HG03280 (cell line): ENCODE measurements around the gene MPP1.
"Not testable (repeated sequence)": the region's sequence is repeated elsewhere in the genome, so short reads cannot be mapped to it uniquely, and the experiment has no call there.

ENCODE experiments used
- ATAC-seq: cut with Tn5 transposase; IDR thresholded peaks from one replicate; pipeline ENCODE4 v1.9.1; 2021; ENCODE audit warnings: mild to moderate bottlenecking, moderate library complexity; ENCODE audit not compliant: unreplicated experiment

MPP1 gene

DNA sequence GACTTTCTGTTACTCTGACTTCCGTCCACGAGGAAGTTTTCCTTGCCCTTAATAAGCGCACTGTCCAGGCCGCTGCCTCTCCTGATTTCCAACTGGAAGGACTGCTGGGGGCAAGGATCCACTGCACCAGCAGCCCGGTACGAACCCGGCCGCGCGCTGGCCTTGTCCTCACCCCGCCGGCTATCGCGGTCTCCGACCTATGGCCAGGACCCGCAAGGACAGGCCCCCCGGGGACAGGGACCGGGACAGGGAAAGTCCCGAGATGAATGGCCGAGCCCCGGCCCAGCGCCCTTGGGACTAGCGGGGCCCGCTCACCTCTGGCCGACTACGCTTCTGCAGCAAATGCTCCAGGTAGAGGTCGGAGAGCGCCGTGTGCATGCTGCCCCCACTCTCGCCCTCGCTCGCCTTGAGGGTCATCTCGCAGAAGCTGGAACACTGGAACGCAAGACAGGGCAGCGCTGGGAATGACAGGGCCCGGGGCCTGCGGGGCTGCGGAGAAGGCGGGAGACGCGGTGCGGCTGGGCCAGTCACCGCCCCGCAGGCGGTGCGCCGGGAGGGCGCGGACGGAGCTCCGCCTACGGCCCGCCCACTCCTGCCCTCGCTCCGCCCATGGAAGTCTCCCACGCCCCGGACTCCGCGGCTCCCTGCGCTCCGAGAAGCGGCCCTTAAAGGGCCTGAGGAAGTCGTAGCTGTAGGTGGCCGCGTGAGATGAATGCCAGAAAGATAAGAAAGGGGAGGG lies at the start of gene MPP1:
MPP1 (minus strand) TSS at position 529 of the 739 bp plus-strand sequence; CDS start at position 417, 112 bp downstream.
- ATAC-seq: peak; percentile 97

DNA sequence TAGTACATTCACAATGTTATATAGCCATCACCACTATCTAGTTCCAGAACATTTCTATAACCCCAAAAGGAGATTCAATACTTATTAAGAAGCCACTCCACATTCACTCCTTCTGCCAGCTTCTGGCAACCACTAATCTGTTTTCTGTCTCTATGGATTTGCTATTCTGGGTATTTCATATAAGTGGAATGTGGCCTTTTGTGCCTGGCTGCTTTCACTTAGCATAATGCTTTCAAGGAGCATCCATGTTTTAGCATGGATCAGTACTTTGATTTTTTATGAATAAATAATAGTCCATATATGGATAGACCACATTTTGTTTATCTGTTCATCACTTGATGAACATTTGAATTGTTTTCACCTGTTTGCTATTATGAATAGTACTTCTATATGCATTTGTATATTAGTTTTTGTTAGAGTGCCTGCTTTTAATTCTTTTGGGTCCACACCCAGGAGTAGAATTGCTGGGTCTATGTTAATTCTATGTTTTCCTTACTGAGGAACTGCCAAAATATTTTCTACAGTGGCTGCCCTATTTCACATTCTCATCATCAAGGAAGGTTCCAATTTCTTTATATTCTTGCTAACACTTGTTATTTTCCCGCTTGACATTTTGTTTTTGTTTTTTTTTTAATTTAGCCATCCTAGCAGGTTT lies 45.8 kb upstream of the MPP1 start:
- no peak for ATAC-seq

GRCh38 chrX:154840856-154841255 lies 35.6 kb upstream of the MPP1 start:
- ATAC-seq: no peak

- ATAC-seq: no peak
Observed at GRCh38 chrX:154836163-154836562, 30.9 kb upstream of the MPP1 start.

- no peak for ATAC-seq
Observed at GRCh38 chrX:154834562-154834961, 29.3 kb upstream of the MPP1 start, which contains the start of gene SMIM9. TSS of gene SMIM9 (minus strand) at chrX:154834662. CDS start at chrX:154830856, 3,806 bp downstream.

DNA sequence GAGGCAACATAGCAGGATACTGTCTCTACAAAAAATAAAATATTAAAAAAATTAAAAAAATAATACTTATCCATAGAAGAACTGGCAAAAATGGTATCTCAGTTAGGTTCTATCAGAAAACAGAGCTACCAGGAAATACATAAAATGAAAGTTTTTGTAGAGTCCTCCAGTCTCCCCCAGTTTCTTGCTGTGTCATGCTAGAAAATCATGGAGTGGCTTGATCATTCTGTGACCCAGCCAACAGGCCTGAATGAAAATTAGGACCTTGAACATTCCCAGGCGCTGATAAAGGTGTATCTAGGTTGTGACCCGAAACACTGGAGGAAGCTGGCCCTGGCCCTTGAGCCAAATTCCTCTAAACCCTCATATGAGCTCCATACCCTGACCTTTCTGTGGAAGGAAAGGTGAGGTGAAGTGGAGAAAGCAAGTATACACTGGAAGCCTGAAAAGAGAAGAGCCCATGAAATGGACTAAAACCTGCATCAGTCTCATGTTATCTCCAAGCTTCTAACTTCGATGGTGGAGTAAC lies 28.5 kb upstream of the MPP1 start:
- ATAC-seq: no peak

DNA sequence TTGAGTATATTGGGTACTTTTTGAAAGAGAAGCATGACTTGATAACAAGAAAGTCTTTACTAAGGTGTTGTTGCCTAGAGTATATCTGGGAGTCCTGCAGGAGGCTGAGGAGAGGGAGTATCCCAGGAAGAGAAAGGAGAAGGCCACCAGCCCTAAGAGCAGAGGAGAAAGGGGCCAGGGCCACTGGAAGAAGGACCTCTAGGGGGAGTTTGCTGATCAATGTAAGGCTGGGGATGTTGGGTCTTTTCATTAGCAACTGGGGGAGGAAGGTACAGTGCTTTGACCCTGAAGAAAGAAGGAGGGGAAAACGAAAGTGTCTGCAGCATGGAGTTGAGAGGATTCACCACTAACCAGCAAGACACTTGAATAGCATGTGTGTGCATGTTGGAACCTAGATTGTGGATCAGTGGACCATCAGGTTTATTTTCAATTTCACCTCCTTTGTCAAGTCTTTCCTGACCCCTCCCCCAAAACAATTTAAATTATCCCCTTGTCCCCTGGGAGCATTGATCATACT lies 24.7 kb upstream of the MPP1 start:
- no peak for ATAC-seq

- ATAC-seq: no peak
Observed at GRCh38 chrX:154829134-154829533, 23.8 kb upstream of the MPP1 start.

- no peak for ATAC-seq
Observed at GRCh38 chrX:154828016-154828408, 22.7 kb upstream of the MPP1 start.

GRCh38 chrX:154827194-154828015 lies 22.1 kb upstream of the MPP1 start:
- ATAC-seq: peak; percentile 93

DNA sequence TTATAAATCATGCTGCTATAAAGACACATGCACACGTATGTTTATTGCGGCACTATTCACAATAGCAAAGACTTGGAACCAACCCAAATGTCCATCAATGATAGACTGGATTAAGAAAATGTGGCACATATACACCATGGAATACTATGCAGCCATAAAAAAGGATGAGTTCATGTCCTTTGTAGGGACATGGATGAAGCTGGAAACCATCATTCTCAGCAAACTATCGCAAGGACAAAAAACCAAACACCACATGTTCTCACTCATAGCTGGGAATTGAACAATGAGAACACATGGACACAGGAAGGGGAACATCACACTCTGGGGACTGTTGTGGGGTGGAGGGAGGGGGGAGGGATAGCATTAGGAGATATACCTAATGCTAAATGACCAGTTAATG lies 20.3 kb upstream of the MPP1 start:
- ATAC-seq: not testable (repeated sequence)

GRCh38 chrX:154824638-154825037 lies 19.4 kb upstream of the MPP1 start:
- ATAC-seq: no peak

- no peak for ATAC-seq
Observed at GRCh38 chrX:154822029-154822428, 16.7 kb upstream of the MPP1 start.

DNA sequence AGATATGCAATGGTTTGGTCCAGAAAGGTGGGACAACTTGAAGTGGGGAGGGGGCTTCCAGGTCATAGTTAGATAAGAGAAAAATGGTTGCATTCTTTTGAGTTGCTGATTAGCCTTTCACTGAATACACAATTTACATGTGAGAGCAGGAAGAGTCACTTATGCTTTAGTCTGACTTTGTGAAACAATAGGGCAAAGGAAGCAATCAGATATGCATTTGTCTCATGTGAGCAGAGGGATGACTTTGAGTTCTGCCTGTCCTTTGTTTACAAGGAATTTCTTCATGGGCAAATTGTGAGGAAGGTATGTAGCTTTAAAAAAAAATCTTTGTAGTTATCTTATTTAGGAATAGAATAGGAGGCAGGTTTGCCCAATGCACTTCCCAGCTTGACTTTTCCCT lies 16.2 kb upstream of the MPP1 start:
- ATAC-seq: no peak

DNA sequence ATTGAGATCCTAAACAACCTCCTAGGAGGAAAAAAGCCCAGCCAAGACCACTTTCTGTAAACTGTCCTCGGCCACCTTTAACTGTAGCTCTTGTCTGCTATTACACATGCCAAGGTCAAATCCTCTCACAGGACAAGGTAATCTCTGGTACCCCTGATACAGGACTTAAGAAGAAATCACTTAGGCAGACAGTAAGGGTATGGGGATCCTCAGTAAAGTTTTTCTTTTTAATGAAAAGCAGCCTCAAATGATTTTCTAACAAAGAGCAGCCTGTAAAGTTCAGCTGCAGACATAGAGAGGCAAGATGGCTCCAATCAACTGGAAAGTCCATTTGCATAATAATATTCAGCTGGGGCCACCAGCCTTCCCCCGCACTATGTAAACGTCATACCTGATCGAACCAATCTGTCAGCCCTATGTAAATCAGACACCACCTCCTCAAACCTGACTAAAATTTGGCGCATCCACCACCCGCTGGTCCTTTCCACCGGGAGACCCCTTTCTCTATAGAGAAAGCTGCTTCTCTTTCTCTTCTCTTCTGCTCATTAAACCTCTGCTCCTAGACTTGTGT lies 14.6 kb upstream of the MPP1 start:
- ATAC-seq: no peak

DNA sequence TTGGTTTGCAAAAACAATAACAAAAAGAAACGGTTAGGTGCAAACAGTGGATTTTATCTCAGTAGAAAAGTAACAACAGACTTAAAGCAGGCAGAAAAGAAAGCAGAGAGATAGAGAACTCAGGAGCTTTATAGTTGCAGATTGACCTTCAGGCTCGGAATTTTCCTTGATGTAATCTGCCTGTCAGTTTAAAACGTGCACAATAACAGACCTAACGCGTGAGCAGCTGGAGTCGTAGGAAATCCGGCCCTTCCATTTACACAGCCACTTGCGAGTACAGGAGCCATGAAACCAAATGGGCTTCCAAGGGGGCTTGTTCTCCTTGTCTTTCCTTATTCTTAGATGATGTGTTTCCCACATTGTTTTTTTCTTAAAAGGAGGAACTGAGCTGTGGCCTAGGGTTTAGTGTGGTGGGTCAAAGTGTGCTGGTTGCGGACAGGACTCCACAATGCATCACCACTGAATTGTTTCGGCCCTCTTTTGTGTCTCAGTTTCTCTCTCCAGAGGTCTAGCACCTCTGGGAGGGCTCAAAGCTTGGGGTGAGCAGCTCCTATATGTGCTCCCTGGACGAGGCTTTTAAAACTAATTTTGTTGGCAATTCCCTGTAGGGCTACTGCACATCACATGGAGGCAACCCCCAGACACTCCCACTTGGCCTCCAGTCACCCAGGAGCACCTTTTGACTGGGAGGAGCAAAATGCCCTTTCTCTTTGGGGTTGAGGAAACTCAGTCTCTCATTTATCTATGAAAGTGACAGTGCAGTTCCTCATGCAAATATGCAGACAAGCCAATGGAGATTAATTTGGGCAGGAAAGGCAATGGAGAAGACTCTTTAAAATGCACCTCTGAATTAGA lies 13.9 kb upstream of the MPP1 start:
- no peak for ATAC-seq

DNA sequence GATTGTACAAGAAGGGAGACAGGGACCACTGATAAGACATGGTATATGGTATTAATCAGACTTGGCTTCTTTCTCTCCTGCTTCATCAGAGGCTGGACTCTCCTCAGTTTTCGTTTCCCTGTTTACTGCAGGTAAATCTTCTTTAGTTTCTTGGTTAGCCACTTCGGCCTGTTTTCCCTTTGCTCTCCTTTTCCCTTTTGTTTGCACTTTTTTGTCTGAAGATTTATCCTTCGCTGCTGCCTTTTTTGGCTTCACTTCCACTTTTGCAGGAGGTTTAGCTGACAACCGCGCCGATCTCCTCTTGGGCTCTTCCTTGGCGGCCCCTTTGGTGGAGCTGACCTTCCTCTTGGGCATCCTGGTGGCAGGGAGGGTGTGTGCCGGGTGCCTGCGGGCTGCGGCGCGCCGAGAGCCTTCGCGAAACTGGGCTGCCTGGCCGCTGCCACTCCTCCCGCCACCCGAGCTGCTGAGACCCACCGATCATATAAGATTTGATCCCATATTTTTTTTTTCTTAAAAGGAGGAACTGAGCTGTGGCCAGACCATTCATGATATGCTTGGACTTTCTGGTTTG lies 11.8 kb upstream of the MPP1 start:
- not testable (repeated sequence) for ATAC-seq

GRCh38 chrX:154816326-154816898 lies 11.1 kb upstream of the MPP1 start:
- not testable (repeated sequence) for ATAC-seq

- ATAC-seq: no peak
Observed at GRCh38 chrX:154815274-154815818, 10.1 kb upstream of the MPP1 start.
